ENCODE measurements around the gene C10orf90. TPM values are rescaled to one million over a fixed set of nuclear protein-coding genes. Genes with fewer than 3 reads are reported as not detected.

The C10orf90 gene
- total and polyA plus RNA-seq, 4 donors: 0.05 to 0.25 TPM; not detected in 2

DNA sequence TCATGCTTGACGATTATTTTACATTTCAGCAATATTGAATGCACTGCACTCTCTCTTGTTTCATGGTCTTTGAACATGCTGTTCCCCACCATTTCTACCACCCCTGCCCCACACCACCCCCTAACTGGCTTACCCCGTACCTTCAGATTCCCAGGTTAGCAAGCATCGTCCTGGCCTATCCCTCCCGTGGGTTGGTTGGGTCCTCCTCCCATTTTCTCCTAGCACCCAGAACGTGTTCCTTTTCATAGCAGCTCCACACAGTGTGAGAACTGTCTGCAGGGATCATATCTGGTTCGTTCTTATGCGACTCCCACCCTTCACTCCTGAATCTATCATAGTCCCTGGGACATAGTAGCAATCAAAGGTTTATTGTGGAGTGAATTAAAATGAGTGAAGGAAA is 48.6 kb downstream of the C10orf90 start:
- Histone ChIP-seq H3K27ac (ENCODE audit: low read depth in 1 of 2, low read length in 2 of 2) (no peak overlapping the region), H3K9me3 (ENCODE audit: control insufficient read depth in 4 of 4, low read length in 3 of 4) (no peaks in the 10 kb centered on the region), H3K4me1 (ENCODE audit: control insufficient read depth in 4 of 4, insufficient read depth in 4 of 4, low read length in 3 of 4) (no peaks in the 10 kb centered on the region), H3K36me3 (ENCODE audit: control insufficient read depth in 4 of 4, insufficient read depth in 3 of 4, low read depth in 1 of 4, low read length in 3 of 4) (no peaks in the 10 kb centered on the region), H3K9ac (ENCODE audit: low read depth in 1 of 2, low read length in 2 of 2) (no peak overlapping the region), H3K4me3 (ENCODE audit: low read depth in 1 of 3, low read length in 3 of 3) (no peak overlapping the region), H3K27me3 (ENCODE audit: control insufficient read depth in 4 of 4, insufficient read depth in 4 of 4, low read length in 3 of 4) (no peaks in the 10 kb centered on the region)
- 83% methylated on average over 7 of the region's 7 CpGs for WGBS
- no peak for DNase-seq (ENCODE audit: low spot score)
- no peak for TF ChIP-seq GABPA (IDR thresholded peaks at IDR 0.05 in 1 of 2, conservative IDR thresholded peaks at IDR 0.05 in 1 of 2)
- no peak for TF ChIP-seq RAD21 (IDR thresholded peaks at IDR 0.05)
- no peak for TF ChIP-seq HNF4G (IDR thresholded peaks at IDR 0.05)
- no peak for TF ChIP-seq SP1 (IDR thresholded peaks at IDR 0.05)
- no peak for TF ChIP-seq FOXA2 (IDR thresholded peaks at IDR 0.05)
- TF ChIP-seq NR2F2 (IDR thresholded peaks at IDR 0.05): no peak
- no peak for TF ChIP-seq EGR1 (IDR thresholded peaks at IDR 0.05; ENCODE audit: low read depth in 2 of 2)
- TF ChIP-seq RXRA (IDR thresholded peaks at IDR 0.05): no peak
- TF ChIP-seq FOXA1 (IDR thresholded peaks at IDR 0.05): no peak
- TF ChIP-seq JUND (IDR thresholded peaks at IDR 0.05): no peak

DNA sequence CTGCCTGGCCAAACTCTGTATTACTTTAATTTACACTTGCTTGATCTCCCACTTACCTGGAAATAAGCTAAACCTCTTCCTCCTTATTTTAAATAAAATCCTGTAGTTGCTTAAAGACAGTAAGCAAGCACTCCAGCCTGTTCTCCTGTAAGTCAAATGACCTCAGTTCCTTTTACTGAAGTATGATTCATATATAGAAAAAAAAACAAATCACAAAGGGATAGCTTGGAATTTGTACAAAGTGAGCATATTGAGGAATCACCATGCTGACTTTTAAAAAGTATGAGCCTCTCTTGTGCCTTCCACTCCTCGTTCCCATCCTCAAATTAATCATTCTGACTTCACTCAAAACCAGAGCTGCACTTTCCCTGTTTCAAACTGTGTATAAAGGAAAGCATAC is 52.0 kb downstream of the C10orf90 start:
- no peak for DNase-seq (ENCODE audit: low spot score)
- WGBS: 55% methylated on average over 1 of the region's 1 CpG
- TF ChIP-seq FOXA1 (IDR thresholded peaks at IDR 0.05) (no peak), EGR1 (IDR thresholded peaks at IDR 0.05; ENCODE audit: low read depth in 2 of 2) (no peak), FOXA2 (IDR thresholded peaks at IDR 0.05) (no peak)

GRCh38 chr10:126617733-126618132 is 52.8 kb downstream of the C10orf90 start:
- DNase-seq (ENCODE audit: low spot score): no peak
- Histone ChIP-seq H3K9ac (ENCODE audit: low read depth in 1 of 2, low read length in 2 of 2) (no peak overlapping the region), H3K4me3 (ENCODE audit: low read depth in 1 of 3, low read length in 3 of 3) (no peak overlapping the region), H3K4me1 (ENCODE audit: control insufficient read depth in 4 of 4, insufficient read depth in 4 of 4, low read length in 3 of 4) (no peaks in the 10 kb centered on the region), H3K36me3 (ENCODE audit: control insufficient read depth in 4 of 4, insufficient read depth in 3 of 4, low read depth in 1 of 4, low read length in 3 of 4) (no peaks in the 10 kb centered on the region), H3K27me3 (ENCODE audit: control insufficient read depth in 4 of 4, insufficient read depth in 4 of 4, low read length in 3 of 4) (peaks cover 0 to 4% (median 0%) of the 10 kb centered on the region in 4 donors), H3K9me3 (ENCODE audit: control insufficient read depth in 4 of 4, low read length in 3 of 4) (no peaks in the 10 kb centered on the region), H3K27ac (ENCODE audit: low read depth in 1 of 2, low read length in 2 of 2) (no peak overlapping the region)
- 84% methylated on average over 3 of the region's 3 CpGs for WGBS
- TF ChIP-seq NR2F2 (IDR thresholded peaks at IDR 0.05): no peak
- no peak for TF ChIP-seq CTCF (IDR thresholded peaks at IDR 0.05; ENCODE audit: low read depth, low read length, missing input control)
- TF ChIP-seq RAD21 (IDR thresholded peaks at IDR 0.05): no peak
- TF ChIP-seq FOXA1 (IDR thresholded peaks at IDR 0.05): no peak
- TF ChIP-seq SP1 (IDR thresholded peaks at IDR 0.05): no peak
- no peak for TF ChIP-seq MAX (IDR thresholded peaks at IDR 0.05)
- no peak for TF ChIP-seq JUND (IDR thresholded peaks at IDR 0.05)
- no peak for TF ChIP-seq FOXA2 (IDR thresholded peaks at IDR 0.05)
- no peak for TF ChIP-seq ATF3 (IDR thresholded peaks at IDR 0.05)
- no peak for TF ChIP-seq HNF4A (conservative IDR thresholded peaks at IDR 0.05)
- TF ChIP-seq RXRA (IDR thresholded peaks at IDR 0.05): no peak

More for the DNA sequence above, 52.0 kb downstream of the C10orf90 start:
- Histone ChIP-seq H3K9me3 (ENCODE audit: control insufficient read depth in 4 of 4, low read length in 3 of 4) (no peaks in the 10 kb centered on the region), H3K4me3 (ENCODE audit: low read depth in 1 of 3, low read length in 3 of 3) (no peak overlapping the region), H3K4me1 (ENCODE audit: control insufficient read depth in 4 of 4, insufficient read depth in 4 of 4, low read length in 3 of 4) (no peaks in the 10 kb centered on the region), H3K27ac (ENCODE audit: low read depth in 1 of 2, low read length in 2 of 2) (no peak overlapping the region), H3K36me3 (ENCODE audit: control insufficient read depth in 4 of 4, insufficient read depth in 3 of 4, low read depth in 1 of 4, low read length in 3 of 4) (no peaks in the 10 kb centered on the region), H3K9ac (ENCODE audit: low read depth in 1 of 2, low read length in 2 of 2) (no peak overlapping the region), H3K27me3 (ENCODE audit: control insufficient read depth in 4 of 4, insufficient read depth in 4 of 4, low read length in 3 of 4) (peaks cover 0 to 4% (median 0%) of the 10 kb centered on the region in 4 donors)

All from liver (tissue), 9 donors.